GM12878 (cell line): ENCODE measurements around the gene ZNF496. TPM values are rescaled to one million over a fixed set of nuclear protein-coding genes. Genes with fewer than 3 reads are reported as not detected.
A peak's percentile ranks its signal among the peaks of the same experiment; 100 is the strongest.

Experiments used
- ATAC-seq: fragments of 200-7000 bp; cut with Tn5 transposase; 3 replicates; pipeline ENCODE4 v1.9.1; 2020; ENCODE audit warnings: mild to moderate bottlenecking, moderate library complexity
- BruUV-seq: library from RNA; stranded (reverse); fragments of 400-500 nt; replicated peaks from 2 replicates; lab custom pipeline; 2021; lab: Mats Ljungman, UMichigan
- CTCF ChIA-PET: fragments of 300-600 bp; sonication (Branson Sonifier 250); formaldehyde crosslinking; extraction: SDS; loops from one replicate; lab custom pipeline; 2021; ENCODE audit warnings: inconsistent platforms; lab: Yijun Ruan, JAX
- POLR2A ChIA-PET: fragments of 350-600 bp; formaldehyde crosslinking; extraction: SDS; loops from one replicate; lab custom pipeline; 2021; ENCODE audit warnings: inconsistent platforms; lab: Charles Lee
- RAD21 ChIA-PET: fragments of 300-600 bp; sonication (Branson Sonifier 250); formaldehyde crosslinking; loops from one replicate; lab custom pipeline; 2023; ENCODE audit warnings: antibody characterized with exemption; ENCODE audit not compliant: unreplicated experiment; lab: Charles Lee
- SMC1A ChIA-PET: fragments of 300-600 bp; sonication (Branson Sonifier 250); formaldehyde crosslinking; loops from one replicate; lab custom pipeline; 2023; ENCODE audit not compliant: unreplicated experiment, uncharacterized antibody; lab: Charles Lee
- DNase-seq: peaks from one replicate; pipeline ENCODE4 v3.0.0-alpha.2; 2011; ENCODE audit warnings: low read depth, low spot score
- FAIRE-seq: peaks from 3 replicates; lab custom pipeline; 2011; peaks lifted over from hg19 to GRCh38; lab: Jason Lieb, UNC
- H2AFZ ChIP-seq: 2 replicates; pipeline ENCODE4 v1.6.0; 2011; ENCODE audit warnings: low read depth, low read length, control low read depth; ENCODE audit not compliant: control insufficient read depth
- H3K27ac ChIP-seq: 2 replicates; pipeline ENCODE4 v1.5.1; 2011; ENCODE audit warnings: control low read depth; ENCODE audit not compliant: control insufficient read depth, insufficient read depth
- H3K27me3 ChIP-seq, 2 experiments: replicated peaks in 1 of 2; 2 replicates each; pipeline versions ENCODE4 v1.6.0 to v1.6.1; 2011; ENCODE audit warnings: low read length in 1 of 2; ENCODE audit not compliant: control insufficient read depth in 2 of 2, insufficient read depth in 2 of 2
- H3K36me3 ChIP-seq, 2 experiments: 2 replicates each; pipeline ENCODE4 v1.5.1; 2011; ENCODE audit warnings: low read length in 1 of 2; ENCODE audit not compliant: control insufficient read depth in 2 of 2, insufficient read depth in 2 of 2
- H3K4me1 ChIP-seq: 2 replicates; pipeline ENCODE4 v1.6.1; 2011; ENCODE audit warnings: mild to moderate bottlenecking, low read length, moderate library complexity, mixed read lengths; ENCODE audit not compliant: control insufficient read depth, insufficient read depth
- H3K4me2 ChIP-seq: 2 replicates; pipeline ENCODE4 v1.6.0; 2011; ENCODE audit warnings: control low read depth; ENCODE audit not compliant: control insufficient read depth, insufficient read depth
- H3K4me3 ChIP-seq: fragments of 200-600 bp; sonication (generic); 2 replicates; pipeline ENCODE4 v1.5.1; 2016
- H3K79me2 ChIP-seq: 2 replicates; pipeline ENCODE4 v1.6.0; 2011; ENCODE audit warnings: low read length; ENCODE audit not compliant: control insufficient read depth, insufficient read depth
- H3K9ac ChIP-seq: 2 replicates; pipeline ENCODE4 v1.8.0; 2011; ENCODE audit warnings: low read length, control low read depth, mixed read lengths; ENCODE audit not compliant: control insufficient read depth, insufficient read depth
- H3K9me3 ChIP-seq: replicated peaks from 3 replicates; pipeline ENCODE4 v1.5.1; 2011; ENCODE audit warnings: mild to moderate bottlenecking, low read length; ENCODE audit not compliant: control insufficient read depth, insufficient read depth
- H4K20me1 ChIP-seq: 2 replicates; pipeline ENCODE4 v1.6.0; 2011; ENCODE audit not compliant: control insufficient read depth, insufficient read depth
- BACH1 ChIP-seq: fragments of 450-650 bp; IDR thresholded peaks from 2 replicates; pipeline ENCODE4 v1.6.1; 2017; ENCODE audit warnings: mild to moderate bottlenecking, borderline replicate concordance
- BMI1 ChIP-seq: fragments of 450-650 bp; IDR thresholded peaks from 2 replicates; pipeline ENCODE4 v1.6.1; 2016; ENCODE audit warnings: mild to moderate bottlenecking, moderate library complexity, borderline replicate concordance
- CHD1 ChIP-seq: IDR thresholded peaks from 2 replicates; pipeline ENCODE4 v1.6.1; 2012; ENCODE audit warnings: low read depth, low read length, improper control_type of control experiment
- DPF2 ChIP-seq: fragments of 450-650 bp; IDR thresholded peaks from 2 replicates; pipeline ENCODE4 v1.6.1; 2017; ENCODE audit warnings: mild to moderate bottlenecking
- HCFC1 ChIP-seq: fragments of 150-350 bp; IDR thresholded peaks from 2 replicates; pipeline ENCODE4 v1.6.1; 2014; ENCODE audit warnings: low read length
- KDM1A ChIP-seq: fragments of 200-600 bp; sonication (generic); IDR thresholded peaks from 2 replicates; pipeline ENCODE4 v1.6.1; 2016; ENCODE audit warnings: borderline replicate concordance
- MEF2B ChIP-seq: fragments of 450-650 bp; IDR thresholded peaks from 2 replicates; pipeline ENCODE4 v1.6.1; 2018; ENCODE audit warnings: mild to moderate bottlenecking, moderate library complexity; ENCODE audit not compliant: partially characterized antibody, poor library complexity, severe bottlenecking
- SMAD5 ChIP-seq: IDR thresholded peaks from 2 replicates; pipeline ENCODE4 v1.6.1; 2016; ENCODE audit warnings: antibody characterized with exemption, low read depth
- SMARCA5 ChIP-seq: fragments of 450-650 bp; IDR thresholded peaks from 2 replicates; pipeline ENCODE4 v1.6.1; 2017; ENCODE audit warnings: mild to moderate bottlenecking
- SPI1 ChIP-seq: IDR thresholded peaks from 2 replicates; pipeline ENCODE4 v1.6.1; 2011; ENCODE audit warnings: low read depth, mild to moderate bottlenecking, low read length, moderate library complexity, borderline replicate concordance; ENCODE audit not compliant: insufficient read depth
- SRF ChIP-seq, 2 experiments: IDR thresholded peaks; 2 replicates each; pipeline ENCODE4 v1.6.1; 2011; ENCODE audit warnings: low read depth in 2 of 2, low read length in 2 of 2, mild to moderate bottlenecking in 1 of 2, moderate library complexity in 1 of 2
- STAT1 ChIP-seq: fragments of 450-650 bp; conservative IDR thresholded peaks from 2 replicates; pipeline ENCODE4 v1.6.1; 2014; ENCODE audit warnings: antibody characterized with exemption, mild to moderate bottlenecking
- ZBED1 ChIP-seq: IDR thresholded peaks from 2 replicates; pipeline ENCODE4 v1.6.1; 2016; ENCODE audit warnings: borderline replicate concordance
- ZBTB11 ChIP-seq: fragments of 450-650 bp; formaldehyde crosslinking; IDR thresholded peaks from 2 replicates; pipeline ENCODE4 v1.5.0; 2022; ENCODE audit warnings: mild to moderate bottlenecking, missing genetic modification characterization
- ZBTB40 ChIP-seq: fragments of 450-650 bp; IDR thresholded peaks from 2 replicates; pipeline ENCODE4 v1.6.1; 2016; ENCODE audit warnings: mild to moderate bottlenecking, moderate library complexity, borderline replicate concordance
- ZNF24 ChIP-seq: fragments of 450-650 bp; IDR thresholded peaks from 2 replicates; pipeline ENCODE4 v1.6.1; 2017; ENCODE audit warnings: antibody characterized with exemption, mild to moderate bottlenecking
- WGBS: methylation state at CpG from one replicate; pipeline ENCODE4 v1.1.6; 2016; ENCODE audit warnings: low lambda C conversion rate; ENCODE audit not compliant: insufficient replicate concordance, insufficient coverage; ENCODE audit errors: missing lambda C conversion rate; 5-methylcytosine and 5-hydroxymethylcytosine counted together
- in situ Hi-C: fragments of 300-500 bp; cut with MboI; formaldehyde crosslinking; loops from 9 replicates; pipeline ENCODE4 v1.14.3; 2018; ENCODE audit warnings: mixed read lengths
- intact Hi-C: fragments of 100-400 bp; cut with micrococcal nuclease; formaldehyde crosslinking; loops from one replicate; pipeline ENCODE4 v1.14.2; 2022; ENCODE audit not compliant: unreplicated experiment
- polyA plus RNA-seq, 11 experiments: library from polyadenylated mRNA; depleted of rRNA in 4 of 11; unstranded in 6 of 11; stranded (reverse) in 5 of 11; fragments of >200 nt; fragmentation: Nextera tagmentation in 4 of 11; fragmentation: Illumina TruSeq in 1 of 11; extraction: Ambion mirVana in 4 of 11; extraction: Trizol in 1 of 11; gene quantifications; 1 replicate in 1 of 11; 2 replicates in 10 of 11; pipeline versions ENCODE4 v1.2.1 to v1.2.3, GENCODE V29; 2011 to 2016; ENCODE audit warnings: inconsistent platforms in 2 of 11, missing spikeins in 2 of 11, low read depth in 1 of 11
- total RNA-seq, 4 experiments: library from RNA; depleted of rRNA in 3 of 4; stranded (reverse); fragments of >200 nt in 3 of 4; fragmentation: Illumina TruSeq in 1 of 4; extraction: Trizol in 1 of 4; gene quantifications; 2 replicates each; pipeline versions ENCODE4 v1.2.1 to v1.2.3, GENCODE V29; 2013 to 2021

Gene ZNF496
- total and polyA plus RNA-seq, 10 of the 15 experiments (the other 5 are each of a cell fraction or from before 2014, with no cell fraction given): 1.6 to 26.4 (median 12.5) TPM

GRCh38 chr1:247357052-247357780 is 25.5 kb upstream of the ZNF496 start:
- CTCF ChIA-PET: interaction anchor here (1.0 to 2.4 kb wide), 6 partner anchors 9 to 145 kb away, joined by 3 to 14 read pairs (median 4); no protein-coding TSS in a partner anchor
- Histone ChIP-seq H3K4me2 (no peak overlapping the region), H4K20me1 (no peaks in the 10 kb centered on the region), H3K36me3 (no peaks in the 10 kb centered on the region), H3K9ac (no peak overlapping the region), H3K27me3 (no peaks in the 10 kb centered on the region), H3K4me1 (peaks cover 13% of the 10 kb centered on the region), H3K9me3 (peaks cover 5% of the 10 kb centered on the region; the same call in 2 of the 3 replicates), H3K27ac (no peak overlapping the region), H3K4me3 (no peak overlapping the region), H3K79me2 (no peaks in the 10 kb centered on the region), H2AFZ (no peak overlapping the region)
- in situ Hi-C loops (loop anchor here (25.0 kb wide), 1 partner anchor 1080 kb away; the partner anchor contains the start of gene OR2T2), intact Hi-C loops (loop anchor here (5.0 kb wide), 1 partner anchor 145 kb away; no protein-coding TSS in a partner anchor)
- RAD21 ChIA-PET: interaction anchor here (0.9 to 2.3 kb wide), 8 partner anchors 9 to 144 kb away, joined by 3 to 12 read pairs (median 4); no protein-coding TSS in a partner anchor
- DNase-seq (no peak), ATAC-seq (peak; percentile 90), FAIRE-seq (no peak)
- SMC1A ChIA-PET: interaction anchor here (0.6 to 1.6 kb wide), 9 partner anchors 9 to 129 kb away, joined by 3 to 7 read pairs (median 4); no protein-coding TSS in a partner anchor
- no TSS peak for BruUV-seq
- 59% methylated on average over 7 of the region's 7 CpGs for WGBS
- POLR2A ChIA-PET: interaction anchor here (0.7 to 1.5 kb wide), 5 partner anchors 9 to 25 kb away, joined by 3 to 6 read pairs (median 3); no protein-coding TSS in a partner anchor
- TF ChIP-seq ZBED1 (0 out of 2 replicates have a peak, but pooled peaks have one; percentile 60), ZBTB40 (no peak), HCFC1 (no peak), BMI1 (0 out of 2 replicates have a peak, but pooled peaks have one; percentile 55), SPI1 (no peak), SMARCA5 (peak; percentile 50; the same call in 1 of the 2 replicates), STAT1 (no peak), KDM1A (no peak), DPF2 (0 out of 2 replicates have a peak, but pooled peaks have one; percentile 27), ZBTB11 (CRISPR knock-in tag) (no peak), CHD1 (no peak), BACH1 (no peak), MEF2B (no peak), SRF (IDR thresholded peaks at IDR 0.05; ENCODE audit: low read depth in 2 of 2, low read length in 2 of 2) (peak; percentile 19 to 85; a peak in 2 of 4 replicates), SMAD5 (no peak), ZNF24 (no peak)
